NCI-H1048 (cell line): ENCODE results near the gene TCN2.
"Not testable (repeated sequence)": the region's sequence is repeated elsewhere in the genome, so short reads cannot be mapped to it uniquely, and the experiment has no call there.

Source experiments
- DNase-seq: peaks from one replicate; lab custom pipeline; 2025; lab: John Stamatoyannopoulos, UW

The TCN2 gene

DNA sequence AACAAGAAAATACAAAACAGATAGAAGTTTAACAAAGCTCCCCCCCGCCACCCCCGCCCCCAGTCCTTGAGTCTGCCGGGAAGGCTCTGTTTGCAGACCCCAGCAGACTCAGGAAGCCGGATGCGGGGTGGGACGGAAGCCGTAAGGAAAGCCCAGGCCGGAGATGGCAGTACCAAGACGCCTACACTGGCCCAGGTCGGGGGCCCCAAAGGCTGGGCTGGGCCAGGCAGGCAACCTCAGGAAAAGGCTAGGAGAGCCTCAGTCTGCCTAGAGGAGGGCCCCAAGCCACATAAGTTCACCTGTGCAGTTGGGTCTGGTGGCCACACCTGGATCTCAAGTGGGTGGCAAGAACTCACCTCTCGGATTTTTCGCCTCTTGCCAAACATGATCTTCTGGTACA, 28.5 kb upstream of the TCN2 start:
- DNase-seq = no peak

GRCh38 chr22:30580896-30581295, 26.1 kb upstream of the TCN2 start:
- DNase-seq = no peak

- DNase-seq = no peak
Measured at GRCh38 chr22:30582051-30582450, 24.9 kb upstream of the TCN2 start.

GRCh38 chr22:30582788-30583545, 24.0 kb upstream of the TCN2 start:
- no peak for DNase-seq

DNA sequence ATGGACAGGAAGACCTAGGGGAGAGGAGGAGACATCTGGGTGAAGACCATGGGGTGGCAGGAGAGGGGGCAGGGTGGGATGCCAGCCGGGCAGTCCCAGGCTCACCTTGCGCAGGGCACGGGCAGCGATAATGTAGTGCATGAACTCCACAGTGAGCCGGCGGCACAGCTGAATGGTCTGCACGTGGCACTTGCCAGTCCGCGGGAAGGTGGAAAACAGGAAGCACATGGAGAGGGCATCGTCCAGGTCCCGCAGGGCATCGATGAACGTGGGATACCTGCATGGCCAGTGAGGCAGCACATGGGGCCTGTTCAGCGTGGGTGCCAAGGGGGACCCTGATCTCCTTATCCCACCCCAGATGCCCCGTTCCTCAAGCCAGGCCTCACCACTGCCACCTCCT, 22.5 kb upstream of the TCN2 start:
- no peak for DNase-seq

DNA sequence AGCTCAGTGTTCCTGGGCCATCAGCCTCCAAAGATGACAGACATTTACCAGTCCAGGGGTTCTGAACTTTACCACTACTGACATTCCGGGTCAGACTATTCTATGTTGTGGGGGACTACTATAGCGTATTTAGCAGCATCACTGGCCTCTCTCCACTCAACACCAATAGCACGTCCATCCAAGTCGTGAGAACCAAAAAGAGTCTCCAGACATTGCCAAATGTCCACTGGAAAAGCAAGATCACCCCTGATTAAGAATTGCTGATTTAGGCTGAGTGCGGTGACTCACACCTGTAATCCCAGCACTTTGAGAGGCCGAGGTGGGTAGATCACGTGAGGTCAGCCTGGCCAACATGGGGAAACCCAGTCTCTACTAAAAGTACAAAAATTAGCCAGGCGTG, 20.6 kb upstream of the TCN2 start:
- DNase-seq = no peak

DNA sequence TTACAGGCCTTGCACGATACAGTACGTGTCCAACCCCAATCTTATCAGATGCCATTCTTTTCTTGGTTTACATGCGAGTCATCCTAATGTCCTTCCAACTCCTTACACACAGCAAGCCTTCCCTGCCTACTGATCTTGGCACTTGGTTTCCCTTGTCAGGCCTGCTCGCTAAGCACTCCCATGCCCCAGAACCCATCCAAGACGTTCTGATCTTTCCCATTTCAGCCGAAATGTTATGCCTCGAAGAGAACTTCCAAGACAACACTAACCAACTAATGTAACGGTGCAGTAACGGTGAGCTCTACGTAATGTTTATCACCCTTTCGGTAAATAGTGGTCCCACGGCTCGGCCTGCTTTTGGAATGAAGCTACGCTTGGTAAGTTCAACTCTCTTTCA, 15.8 kb upstream of the TCN2 start:
- no peak for DNase-seq

GRCh38 chr22:30591588-30592359, 15.2 kb upstream of the TCN2 start, which contains the start of gene PES1:
PES1 (minus strand) TSS chr22:30591910; CDS start chr22:30591833, 77 bp downstream.
- DNase-seq = peak; percentile 93

- DNase-seq = not testable (repeated sequence)
Measured at GRCh38 chr22:30592360-30592713, 14.6 kb upstream of the TCN2 start.

- no peak for DNase-seq
Measured at GRCh38 chr22:30596199-30596598, 10.8 kb upstream of the TCN2 start.

GRCh38 chr22:30596886-30597285, 10.1 kb upstream of the TCN2 start:
- no peak for DNase-seq

DNA sequence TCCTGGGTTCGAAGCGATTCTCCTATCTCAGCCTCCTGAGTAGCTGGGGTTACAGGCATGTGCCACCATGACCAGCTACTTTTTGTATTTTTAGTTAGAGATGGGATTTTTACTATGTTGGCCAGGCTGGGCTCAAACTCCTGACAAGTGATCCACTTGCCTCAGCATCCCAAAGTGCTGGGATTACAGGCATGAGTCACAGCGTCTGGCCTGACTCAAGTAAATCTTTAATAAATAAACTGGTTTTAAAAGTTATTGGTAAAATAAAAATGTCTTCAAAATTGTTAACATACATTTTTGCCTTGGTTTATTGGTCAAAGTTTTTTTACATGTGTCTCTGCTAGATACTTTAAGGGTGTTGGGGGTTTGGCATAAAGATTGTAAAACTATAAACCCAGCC, 8.0 kb upstream of the TCN2 start:
- no peak for DNase-seq

GRCh38 chr22:30600921-30601320, 6.1 kb upstream of the TCN2 start:
- DNase-seq = no peak

- DNase-seq = no peak
Measured at GRCh38 chr22:30601464-30601863, 5.5 kb upstream of the TCN2 start.

- no peak for DNase-seq
Measured at GRCh38 chr22:30602049-30602448, 4.9 kb upstream of the TCN2 start.

DNA sequence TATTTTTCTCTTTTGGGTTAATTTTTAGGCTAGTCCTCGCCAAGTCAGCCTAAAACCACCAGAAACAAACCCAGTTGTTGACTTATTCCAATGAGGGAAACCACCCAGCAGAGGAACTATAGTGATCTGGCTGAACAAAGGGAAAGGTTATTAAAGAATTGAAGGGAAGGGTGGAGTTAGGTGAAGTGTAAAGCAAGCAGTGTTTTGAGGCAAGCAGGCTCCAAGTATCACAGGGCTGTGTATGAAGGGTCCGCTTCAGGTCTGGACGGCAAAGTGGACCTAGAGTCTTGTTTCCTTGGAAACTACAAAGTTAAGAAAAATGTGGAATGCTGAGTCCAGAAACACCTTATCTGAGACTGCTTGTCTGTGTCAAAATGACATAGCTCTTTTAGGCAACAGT, 3.2 kb upstream of the TCN2 start:
- no peak for DNase-seq

GRCh38 chr22:30604723-30605122, 2.3 kb upstream of the TCN2 start:
- no peak for DNase-seq

DNA sequence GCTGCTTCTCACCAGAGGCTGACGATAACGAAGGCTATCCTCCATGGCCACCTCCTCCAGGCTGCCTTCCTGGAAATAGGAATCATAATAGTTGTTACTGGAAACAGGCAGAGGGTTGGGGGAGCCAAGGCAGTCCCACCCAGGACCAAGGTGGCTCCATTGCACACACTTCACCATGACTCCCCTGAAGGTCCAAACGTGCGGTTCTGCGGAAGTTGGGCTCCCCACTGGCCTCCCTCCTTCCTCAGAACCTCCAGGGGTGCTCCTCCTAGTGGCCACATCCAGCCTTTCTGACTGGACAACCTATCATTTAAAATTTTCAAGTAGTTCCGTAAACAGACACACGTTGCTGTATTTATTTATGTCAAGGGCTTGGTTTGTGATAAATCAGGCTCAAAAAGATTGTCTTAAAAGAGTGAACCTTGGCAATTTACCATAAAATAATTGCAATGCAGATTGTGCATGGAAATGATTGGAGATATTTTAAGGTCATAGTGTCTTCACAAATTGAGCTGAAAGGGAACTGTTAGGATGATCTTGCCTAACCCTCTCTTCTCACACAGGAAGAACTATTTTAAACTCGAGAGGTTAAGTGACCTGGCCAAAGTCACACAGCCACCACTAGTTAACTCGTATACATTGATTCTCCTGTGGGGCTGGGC, 1.4 kb upstream of the TCN2 start:
- no peak for DNase-seq

GRCh38 chr22:30607300-30607930, 441 bp downstream of the TCN2 start:
- no peak for DNase-seq

DNA sequence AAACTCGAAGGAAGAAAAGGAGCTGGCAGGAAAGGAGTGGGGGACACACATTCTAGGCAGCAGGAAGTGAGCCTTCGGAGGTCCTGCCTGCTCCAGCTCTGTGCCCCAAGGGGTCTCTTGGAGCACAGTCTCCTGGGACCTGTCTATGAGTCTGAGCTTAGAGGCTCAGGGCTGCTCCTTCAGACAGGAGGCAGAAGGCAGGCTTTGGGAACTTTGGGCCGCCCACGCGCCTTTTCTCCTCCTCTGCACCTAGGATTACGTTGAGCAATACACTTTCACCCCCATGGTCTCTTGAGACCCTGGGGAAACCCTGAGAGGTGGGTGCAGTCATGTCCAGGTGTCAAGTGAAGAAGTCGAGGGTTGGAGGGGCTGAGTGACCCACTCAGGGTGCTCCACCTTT, 965 bp downstream of the TCN2 start:
- no peak for DNase-seq

DNA sequence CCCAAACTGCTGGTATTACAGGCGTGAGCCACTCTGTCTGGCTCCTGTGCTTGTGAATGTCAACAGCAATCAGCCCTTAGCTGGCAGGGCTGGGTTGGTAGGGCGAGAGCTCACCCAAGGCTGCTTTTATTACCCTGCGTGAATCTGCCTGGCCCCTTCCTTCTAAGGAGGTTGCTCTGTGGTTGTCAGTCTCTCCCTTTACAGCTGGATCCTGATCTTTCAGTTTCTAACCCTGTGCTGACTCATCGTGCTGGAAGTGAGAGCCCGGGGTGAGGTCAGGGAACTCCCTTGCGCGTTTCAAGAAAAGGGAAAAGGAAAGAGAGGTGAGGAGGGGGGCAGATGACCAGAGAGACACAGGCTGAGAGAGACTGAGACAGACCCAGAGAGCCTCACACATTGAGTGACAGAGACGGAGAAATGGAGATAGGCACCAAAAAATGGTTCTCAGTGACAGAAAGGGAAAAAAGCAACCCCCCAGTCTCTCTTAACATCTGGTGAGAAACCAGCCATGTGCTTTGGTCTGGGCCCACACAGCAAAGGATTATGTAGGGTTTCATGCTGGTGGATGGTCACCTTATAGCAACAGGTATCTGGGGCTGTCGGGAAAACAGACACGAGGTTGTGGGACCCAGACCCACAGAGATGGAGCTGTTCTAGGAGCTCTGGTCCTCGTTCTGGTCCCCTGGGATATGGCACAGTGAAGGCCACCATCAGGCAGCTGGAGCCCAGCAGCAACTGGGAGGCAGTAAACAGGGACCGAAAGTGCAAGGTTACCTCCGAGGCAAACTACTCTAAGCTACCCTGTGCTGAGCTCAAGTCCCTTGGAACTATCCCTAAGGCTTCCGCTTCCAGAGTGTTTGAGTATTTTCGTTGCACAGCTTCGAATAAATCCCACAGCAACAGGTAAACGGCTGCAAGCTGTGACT, 2.5 kb downstream of the TCN2 start:
- no peak for DNase-seq

DNA sequence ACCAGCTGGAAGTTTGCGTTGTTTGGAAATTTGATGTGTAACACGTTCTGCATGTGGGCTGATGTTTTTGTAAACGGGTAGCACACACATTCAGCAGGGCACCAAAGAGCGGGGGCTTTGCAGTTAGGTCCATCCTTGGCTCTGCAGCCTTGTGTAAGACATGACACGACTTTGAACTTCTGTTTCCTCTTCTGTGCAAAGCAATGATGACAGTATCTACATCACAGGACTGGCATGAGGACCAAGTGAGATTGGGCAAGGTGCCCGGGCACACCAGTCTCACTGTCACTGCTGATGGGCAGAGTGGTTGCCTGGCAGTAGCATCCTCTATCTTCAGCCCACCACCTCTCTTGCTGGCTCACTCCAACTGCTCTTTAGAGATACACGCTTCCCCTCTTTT, 3.3 kb downstream of the TCN2 start:
- DNase-seq = no peak
